H1 (cell line): Measurements from ENCODE around the gene BNC2. TPM values are rescaled to one million over a fixed set of nuclear protein-coding genes. Genes with fewer than 3 reads are reported as not detected.

Source experiments
- EP300 ChIP-seq, 2 experiments: IDR thresholded peaks; 1 replicate in 1 of 2; 2 replicates in 1 of 2; pipeline ENCODE4 v1.6.1; 2011 to 2012; ENCODE audit warnings: low read depth in 2 of 2, low read length in 2 of 2, mild to moderate bottlenecking in 2 of 2, borderline replicate concordance in 1 of 2, inconsistent platforms in 1 of 2, moderate library complexity in 1 of 2
- polyA plus RNA-seq, 7 experiments: library from polyadenylated mRNA; depleted of rRNA in 3 of 7; stranded (reverse) in 5 of 7; unstranded in 2 of 7; fragments of >200 nt in 5 of 7; fragments of 200-250 nt in 2 of 7; gene quantifications; 1 replicate in 5 of 7; 2 replicates in 1 of 7; 4 replicates in 1 of 7; pipeline versions ENCODE4 v1.2.1 to v1.2.3, GENCODE V29; 2011 to 2013; ENCODE audit warnings: missing spikeins in 2 of 7, mixed read lengths in 2 of 7
- total RNA-seq: library from RNA; stranded (reverse); fragmentation: NEBNext Ultra II Directional; extraction: Animal tissue kit (Norgen Biotek cat#: 25700); gene quantifications from 2 replicates; pipeline ENCODE4 v1.2.1, GENCODE V29; 2021

BNC2 gene
- total and polyA plus RNA-seq, 2 of the 8 experiments (the other 6 are each of a cell fraction or from before 2014, with no cell fraction given) = 16.0 to 26.8 TPM

DNA sequence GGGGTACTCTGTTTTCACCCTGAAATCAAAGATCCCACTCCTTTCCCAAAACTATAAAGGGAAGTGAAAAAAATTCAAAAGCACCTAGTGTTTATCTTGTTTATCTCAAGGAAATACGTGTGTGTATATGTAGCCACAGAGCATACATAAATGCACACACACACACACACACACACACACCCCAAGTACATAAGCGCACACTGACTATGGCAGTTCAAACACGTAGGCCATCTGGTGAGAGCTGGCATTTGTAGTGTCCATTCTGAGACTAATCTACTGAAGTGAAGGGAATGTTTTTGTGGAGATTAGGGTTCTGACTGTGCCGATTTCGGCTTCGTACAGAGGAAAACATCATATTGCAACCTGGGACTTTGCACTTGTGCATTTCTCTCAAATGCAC lies 451.7 kb downstream of the BNC2 start (continued):
- no peak for TF ChIP-seq EP300 (IDR thresholded peaks at IDR 0.05; ENCODE audit: borderline replicate concordance in 1 of 2, low read depth in 2 of 2, low read length in 2 of 2)
